ENCODE results near the gene ZDHHC5. TPM values are rescaled to one million over a fixed set of nuclear protein-coding genes. Genes with fewer than 3 reads are reported as not detected.

Gene ZDHHC5
- total and polyA plus RNA-seq, 2 of the 13 experiments (the other 11 are each of a cell fraction or from before 2014, with no cell fraction given): 26.6 to 34.0 TPM

GRCh38 chr11:57741132-57742086 lies 73.5 kb downstream of the ZDHHC5 start, which contains the start of gene SELENOH (continued):
- peak; percentile 49; the same call in 1 of the 2 replicates for TF ChIP-seq ZNF746 (CRISPR knock-in tag; IDR thresholded peaks at IDR 0.05)
- TF ChIP-seq MATR3 (CRISPR knock-in tag; IDR thresholded peaks at IDR 0.05): no peak
- 0 out of 2 replicates have a peak, but pooled peaks have one; percentile 62 for TF ChIP-seq ZNF224 (CRISPR knock-in tag; IDR thresholded peaks at IDR 0.05)
- TF ChIP-seq ZNF839 (CRISPR knock-in tag; IDR thresholded peaks at IDR 0.05; ENCODE audit: borderline replicate concordance): no peak
- TF ChIP-seq MAFF (IDR thresholded peaks at IDR 0.05; ENCODE audit: low read depth, low read length): no peak
- TF ChIP-seq ZNF251 (CRISPR knock-in tag; IDR thresholded peaks at IDR 0.05): no peak
- TF ChIP-seq ZSCAN12 (CRISPR knock-in tag; IDR thresholded peaks at IDR 0.05): no peak
- TF ChIP-seq POLR2G (IDR thresholded peaks at IDR 0.05; ENCODE audit: low read depth, low read length): peak; percentile 86
- no peak for TF ChIP-seq FOXP1 (IDR thresholded peaks at IDR 0.05)
- TF ChIP-seq FOXP1 (CRISPR knock-in tag; IDR thresholded peaks at IDR 0.05): no peak
- TF ChIP-seq ARNT (IDR thresholded peaks at IDR 0.05): no peak
- TF ChIP-seq ZNF451 (CRISPR knock-in tag; IDR thresholded peaks at IDR 0.05): no peak
- TF ChIP-seq E2F5 (CRISPR knock-in tag; conservative IDR thresholded peaks at IDR 0.05): peak; percentile 72; the same call in 1 of the 2 replicates
- TF ChIP-seq ZNF207 (IDR thresholded peaks at IDR 0.05; ENCODE audit: borderline replicate concordance): no peak
- TF ChIP-seq ZNF205 (CRISPR knock-in tag; IDR thresholded peaks at IDR 0.05): peak; percentile 69; the same call in 1 of the 2 replicates
- TF ChIP-seq CREM (IDR thresholded peaks at IDR 0.05): peak; percentile 55
- TF ChIP-seq CREM (CRISPR knock-in tag; IDR thresholded peaks at IDR 0.05): no peak
- TF ChIP-seq HOXA9 (CRISPR knock-in tag; IDR thresholded peaks at IDR 0.05; ENCODE audit: borderline replicate concordance): no peak
- TF ChIP-seq DPF2 (CRISPR knock-in tag; IDR thresholded peaks at IDR 0.05; ENCODE audit: borderline replicate concordance, low read depth): no peak
- TF ChIP-seq ZFP90 (CRISPR knock-in tag; IDR thresholded peaks at IDR 0.05; ENCODE audit: borderline replicate concordance): no peak
- no peak for TF ChIP-seq MEIS2 (CRISPR knock-in tag; IDR thresholded peaks at IDR 0.05)
- peak; percentile 71 for TF ChIP-seq ZBTB40 (IDR thresholded peaks at IDR 0.05)
- peak; percentile 94 for TF ChIP-seq ZBTB40 (CRISPR knock-in tag; IDR thresholded peaks at IDR 0.05)
